KMS-11 (cell line): ENCODE measurements around the gene NKIRAS2.

Experiments
- H2AFZ ChIP-seq: fragments of 200-600 bp; sonication (generic); 2 replicates; pipeline ENCODE4 v1.6.1; 2016; ENCODE audit warnings: antibody characterized with exemption, mixed run types, low read depth
- H3K27ac ChIP-seq: fragments of 200-600 bp; sonication (generic); 2 replicates; pipeline ENCODE4 v1.6.1; 2016; ENCODE audit warnings: mild to moderate bottlenecking, mixed run types
- H3K27me3 ChIP-seq: fragments of 200-600 bp; sonication (generic); 2 replicates; pipeline ENCODE4 v1.6.1; 2017; ENCODE audit warnings: mild to moderate bottlenecking, low read depth, mixed run types, moderate library complexity; ENCODE audit not compliant: insufficient read depth
- H3K36me3 ChIP-seq: fragments of 200-600 bp; sonication (generic); 2 replicates; pipeline ENCODE4 v1.6.1; 2017; ENCODE audit warnings: mild to moderate bottlenecking, mixed run types; ENCODE audit not compliant: insufficient read depth
- H3K4me1 ChIP-seq: fragments of 200-600 bp; sonication (generic); 2 replicates; pipeline ENCODE4 v1.6.1; 2016; ENCODE audit warnings: mild to moderate bottlenecking, low read depth, mixed run types; ENCODE audit not compliant: poor library complexity, severe bottlenecking
- H3K4me2 ChIP-seq: fragments of 200-600 bp; sonication (generic); 2 replicates; pipeline ENCODE4 v1.7.0; 2016; ENCODE audit warnings: mild to moderate bottlenecking, mixed run types
- H3K4me3 ChIP-seq: fragments of 200-600 bp; sonication (generic); IDR thresholded peaks from 2 replicates; pipeline ENCODE4 v1.6.1; 2017; ENCODE audit warnings: low read depth, low read length, mixed read lengths; ENCODE audit not compliant: insufficient read depth
- H3K79me2 ChIP-seq: fragments of 200-600 bp; sonication (generic); 2 replicates; pipeline ENCODE4 v1.6.1; 2016; ENCODE audit warnings: low read depth, mixed run types; ENCODE audit not compliant: insufficient read depth
- H3K9ac ChIP-seq: fragments of 200-600 bp; sonication (generic); 2 replicates; pipeline ENCODE4 v1.6.1; 2016; ENCODE audit warnings: mild to moderate bottlenecking, mixed run types
- H4K20me1 ChIP-seq: fragments of 200-600 bp; sonication (generic); 2 replicates; pipeline ENCODE4 v1.6.1; 2016; ENCODE audit warnings: mild to moderate bottlenecking, mixed run types; ENCODE audit not compliant: insufficient read depth
- TF ChIP-seq, protein P1 (sequence below): fragments of 200-600 bp; sonication (generic); conservative IDR thresholded peaks from 2 replicates; pipeline ENCODE4 v1.6.1; 2017; ENCODE audit warnings: low read depth, mild to moderate bottlenecking, antibody characterized with exemption, low read length, moderate library complexity, mixed read lengths

NKIRAS2 gene

DNA sequence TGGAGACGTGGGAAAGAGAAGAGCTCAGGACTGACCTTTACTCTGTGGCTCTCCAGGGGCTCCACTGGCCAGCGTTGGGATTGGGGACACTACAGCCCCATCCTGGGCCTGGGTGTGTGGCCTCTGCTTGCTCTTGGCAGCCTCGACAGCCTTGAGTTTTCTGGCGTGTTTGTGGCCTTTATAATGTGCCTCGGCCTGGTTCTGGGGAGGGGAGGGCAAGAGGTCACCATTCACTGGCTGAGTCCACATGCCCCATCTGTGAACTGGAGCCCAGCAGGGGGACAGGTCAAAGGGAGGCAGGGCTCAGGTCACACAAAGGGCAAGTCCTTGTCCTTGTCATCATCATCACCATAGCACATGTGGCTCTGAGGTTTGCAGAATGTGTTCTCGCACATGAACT lies 11.7 kb downstream of the NKIRAS2 start:
- H4K20me1 ChIP-seq: no peaks in the 10 kb centered on the region
- no peak overlapping the region for H3K4me2 ChIP-seq
- H3K27ac ChIP-seq: no peak overlapping the region
- TF ChIP-seq, protein P1, sequence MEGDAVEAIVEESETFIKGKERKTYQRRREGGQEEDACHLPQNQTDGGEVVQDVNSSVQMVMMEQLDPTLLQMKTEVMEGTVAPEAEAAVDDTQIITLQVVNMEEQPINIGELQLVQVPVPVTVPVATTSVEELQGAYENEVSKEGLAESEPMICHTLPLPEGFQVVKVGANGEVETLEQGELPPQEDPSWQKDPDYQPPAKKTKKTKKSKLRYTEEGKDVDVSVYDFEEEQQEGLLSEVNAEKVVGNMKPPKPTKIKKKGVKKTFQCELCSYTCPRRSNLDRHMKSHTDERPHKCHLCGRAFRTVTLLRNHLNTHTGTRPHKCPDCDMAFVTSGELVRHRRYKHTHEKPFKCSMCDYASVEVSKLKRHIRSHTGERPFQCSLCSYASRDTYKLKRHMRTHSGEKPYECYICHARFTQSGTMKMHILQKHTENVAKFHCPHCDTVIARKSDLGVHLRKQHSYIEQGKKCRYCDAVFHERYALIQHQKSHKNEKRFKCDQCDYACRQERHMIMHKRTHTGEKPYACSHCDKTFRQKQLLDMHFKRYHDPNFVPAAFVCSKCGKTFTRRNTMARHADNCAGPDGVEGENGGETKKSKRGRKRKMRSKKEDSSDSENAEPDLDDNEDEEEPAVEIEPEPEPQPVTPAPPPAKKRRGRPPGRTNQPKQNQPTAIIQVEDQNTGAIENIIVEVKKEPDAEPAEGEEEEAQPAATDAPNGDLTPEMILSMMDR: no peak
- H3K4me1 ChIP-seq: peaks cover 7% of the 10 kb centered on the region
- H3K36me3 ChIP-seq: no peaks in the 10 kb centered on the region
- H3K4me3 ChIP-seq: no peak overlapping the region
- H3K9ac ChIP-seq: no peak overlapping the region
- no peaks in the 10 kb centered on the region; the same call in 1 of the 2 replicates for H3K27me3 ChIP-seq
- H2AFZ ChIP-seq: no peak overlapping the region
- H3K79me2 ChIP-seq: no peaks in the 10 kb centered on the region

DNA sequence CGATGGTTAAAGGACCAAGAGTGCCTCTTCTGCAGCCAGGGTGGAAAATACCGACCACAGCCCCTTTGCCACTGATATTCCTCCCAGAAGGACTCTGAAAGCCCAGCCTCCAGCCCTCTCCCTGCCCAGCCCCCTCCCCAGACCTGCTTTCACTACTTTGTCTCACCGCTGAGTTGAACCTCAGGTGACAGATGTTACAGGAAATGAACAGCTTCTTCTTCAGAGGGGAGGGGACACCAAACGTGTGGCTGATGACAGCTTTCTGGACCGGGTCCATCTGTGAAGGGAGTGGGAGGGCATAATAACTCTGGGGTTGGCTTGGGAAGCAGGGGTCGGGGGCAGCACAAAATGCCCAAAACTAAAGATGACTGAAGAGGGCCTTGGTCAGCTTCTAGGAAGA lies 14.2 kb downstream of the NKIRAS2 start:
- Histone ChIP-seq H3K9ac (no peak overlapping the region), H3K36me3 (no peaks in the 10 kb centered on the region), H2AFZ (no peak overlapping the region), H4K20me1 (no peaks in the 10 kb centered on the region), H3K27ac (no peak overlapping the region), H3K4me1 (peaks cover 7% of the 10 kb centered on the region), H3K27me3 (no peaks in the 10 kb centered on the region; the same call in 1 of the 2 replicates), H3K79me2 (no peaks in the 10 kb centered on the region), H3K4me2 (no peak overlapping the region), H3K4me3 (no peak overlapping the region)
- TF ChIP-seq, protein P1: no peak

- H3K4me2 ChIP-seq: no peak overlapping the region
These were observed 18.5 kb downstream of the NKIRAS2 start for GRCh38 chr17:42038221-42038973.

DNA sequence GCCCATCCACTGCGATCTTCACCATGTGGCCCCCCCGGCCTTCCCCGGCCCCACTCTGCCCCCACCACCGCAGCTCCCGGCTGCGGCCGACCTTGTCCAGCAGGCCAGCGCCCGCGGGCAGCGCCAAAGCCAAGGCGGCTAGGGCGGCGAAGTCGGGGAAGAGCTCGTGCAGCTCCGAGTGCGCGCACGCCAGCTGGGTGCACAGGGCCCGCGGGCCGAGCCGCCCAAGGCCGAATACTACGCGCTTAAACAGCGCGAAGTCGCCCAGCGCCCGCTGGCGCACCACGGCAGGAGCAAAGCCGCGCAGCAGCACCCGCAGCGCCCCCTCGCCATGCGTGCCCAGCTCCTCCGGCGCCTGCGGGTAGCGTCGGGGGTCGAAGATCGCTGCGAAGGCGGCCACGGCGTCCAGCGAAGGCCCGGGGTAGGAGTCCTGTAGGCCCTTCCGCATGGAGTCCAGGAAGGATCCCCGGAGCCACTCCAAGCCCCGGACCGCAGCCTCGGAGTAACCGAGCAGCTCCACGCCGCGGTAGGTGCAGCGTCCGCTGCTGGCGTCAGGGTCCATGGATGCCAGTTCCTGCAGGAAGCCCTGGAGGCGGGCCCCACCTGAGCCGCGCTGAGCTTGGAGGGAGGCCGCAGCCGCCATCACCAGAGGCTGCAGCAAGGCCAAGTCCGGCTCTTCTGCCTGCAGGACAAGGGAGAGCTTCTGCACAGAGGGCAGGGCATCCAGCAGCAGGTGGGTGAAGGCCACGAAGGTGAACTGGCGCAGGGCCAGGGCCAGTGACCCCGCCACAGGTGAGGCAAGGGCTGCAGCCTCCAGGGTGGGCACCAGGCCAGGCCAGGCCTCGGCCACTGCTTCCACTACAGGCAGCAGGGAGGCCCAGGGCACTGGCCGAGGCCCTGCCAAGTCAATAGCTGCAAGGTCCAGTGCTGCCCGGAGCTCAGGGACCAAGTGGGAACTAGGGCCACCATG lies 20.2 kb downstream of the NKIRAS2 start:
- TF ChIP-seq, protein P1: no peak
- no peak overlapping the region for H3K27ac ChIP-seq
- H3K79me2 ChIP-seq: no peaks in the 10 kb centered on the region
- no peak overlapping the region for H3K9ac ChIP-seq
- no peak overlapping the region for H3K4me2 ChIP-seq
- no peak overlapping the region for H2AFZ ChIP-seq
- no peaks in the 10 kb centered on the region for H3K4me1 ChIP-seq
- no peaks in the 10 kb centered on the region for H4K20me1 ChIP-seq
- H3K4me3 ChIP-seq: no peak overlapping the region
- no peaks in the 10 kb centered on the region for H3K36me3 ChIP-seq
- H3K27me3 ChIP-seq: no peaks in the 10 kb centered on the region

More at GRCh38 chr17:42038221-42038973, 18.5 kb downstream of the NKIRAS2 start:
- Histone ChIP-seq H4K20me1 (no peaks in the 10 kb centered on the region), H2AFZ (no peak overlapping the region), H3K27ac (no peak overlapping the region), H3K79me2 (no peaks in the 10 kb centered on the region), H3K4me1 (peaks cover 7% of the 10 kb centered on the region), H3K4me3 (no peak overlapping the region), H3K27me3 (no peaks in the 10 kb centered on the region), H3K36me3 (no peaks in the 10 kb centered on the region), H3K9ac (no peak overlapping the region)
- TF ChIP-seq, protein P1: no peak
